ENCODE measurements around the gene SCARB2.
A peak's percentile ranks its signal among the peaks of the same experiment; 100 is the strongest.

Gene SCARB2

GRCh38 chr4:76197971-76198410, 15.6 kb downstream of the SCARB2 start:
- peak; percentile 30 for DNase-seq

- peak; percentile 56 for DNase-seq
These were observed 16.4 kb downstream of the SCARB2 start for GRCh38 chr4:76197031-76197743.

GRCh38 chr4:76196376-76196775, 17.2 kb downstream of the SCARB2 start:
- DNase-seq = no peak

- DNase-seq = no peak
These were observed 18.3 kb downstream of the SCARB2 start for GRCh38 chr4:76195326-76195725.

- DNase-seq = peak; percentile 95
These were observed 19.3 kb downstream of the SCARB2 start for GRCh38 chr4:76194325-76194724.

GRCh38 chr4:76192236-76192635, 21.4 kb downstream of the SCARB2 start:
- DNase-seq = no peak

GRCh38 chr4:76188557-76188956, 25.1 kb downstream of the SCARB2 start:
- no peak for DNase-seq

GRCh38 chr4:76188149-76188548, 25.5 kb downstream of the SCARB2 start:
- no peak for DNase-seq

GRCh38 chr4:76187152-76187551, 26.5 kb downstream of the SCARB2 start:
- DNase-seq = no peak

GRCh38 chr4:76182463-76182862, 31.2 kb downstream of the SCARB2 start:
- no peak for DNase-seq

- peak; percentile 74 for DNase-seq
These were observed 34.0 kb downstream of the SCARB2 start for GRCh38 chr4:76179398-76180318.

GRCh38 chr4:76178296-76178695, 35.3 kb downstream of the SCARB2 start:
- no peak for DNase-seq

GRCh38 chr4:76177709-76178108, 35.9 kb downstream of the SCARB2 start:
- DNase-seq = no peak

- no peak for DNase-seq
These were observed 38.3 kb downstream of the SCARB2 start for GRCh38 chr4:76175336-76175735.

- no peak for DNase-seq
These were observed 39.4 kb downstream of the SCARB2 start for GRCh38 chr4:76174216-76174615.

- no peak for DNase-seq
These were observed 44.9 kb downstream of the SCARB2 start for GRCh38 chr4:76168688-76169087.

- no peak for DNase-seq
These were observed 47.1 kb downstream of the SCARB2 start for GRCh38 chr4:76166480-76166879.

GRCh38 chr4:76160355-76160754, 53.3 kb downstream of the SCARB2 start:
- no peak for DNase-seq

- DNase-seq = no peak
These were observed 57.0 kb downstream of the SCARB2 start for GRCh38 chr4:76156635-76157034.

GRCh38 chr4:76155979-76156378, 57.6 kb downstream of the SCARB2 start:
- no peak for DNase-seq

GRCh38 chr4:76153356-76153755, 60.3 kb downstream of the SCARB2 start:
- DNase-seq = no peak

GRCh38 chr4:76148142-76148865, 65.3 kb downstream of the SCARB2 start, which contains the start of gene NUP54:
NUP54 (minus strand) TSS chr4:76148397; CDS start chr4:76148374, 23 bp downstream.
- DNase-seq = peak; percentile 93

GRCh38 chr4:76147454-76148141, 66.0 kb downstream of the SCARB2 start:
- peak; percentile 86 for DNase-seq
